ENCODE measurements around the gene ZNF385D.

Gene ZNF385D, protein sequence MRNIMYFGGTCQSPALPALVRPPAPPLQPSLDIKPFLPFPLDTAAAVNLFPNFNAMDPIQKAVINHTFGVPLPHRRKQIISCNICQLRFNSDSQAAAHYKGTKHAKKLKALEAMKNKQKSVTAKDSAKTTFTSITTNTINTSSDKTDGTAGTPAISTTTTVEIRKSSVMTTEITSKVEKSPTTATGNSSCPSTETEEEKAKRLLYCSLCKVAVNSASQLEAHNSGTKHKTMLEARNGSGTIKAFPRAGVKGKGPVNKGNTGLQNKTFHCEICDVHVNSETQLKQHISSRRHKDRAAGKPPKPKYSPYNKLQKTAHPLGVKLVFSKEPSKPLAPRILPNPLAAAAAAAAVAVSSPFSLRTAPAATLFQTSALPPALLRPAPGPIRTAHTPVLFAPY

DNA sequence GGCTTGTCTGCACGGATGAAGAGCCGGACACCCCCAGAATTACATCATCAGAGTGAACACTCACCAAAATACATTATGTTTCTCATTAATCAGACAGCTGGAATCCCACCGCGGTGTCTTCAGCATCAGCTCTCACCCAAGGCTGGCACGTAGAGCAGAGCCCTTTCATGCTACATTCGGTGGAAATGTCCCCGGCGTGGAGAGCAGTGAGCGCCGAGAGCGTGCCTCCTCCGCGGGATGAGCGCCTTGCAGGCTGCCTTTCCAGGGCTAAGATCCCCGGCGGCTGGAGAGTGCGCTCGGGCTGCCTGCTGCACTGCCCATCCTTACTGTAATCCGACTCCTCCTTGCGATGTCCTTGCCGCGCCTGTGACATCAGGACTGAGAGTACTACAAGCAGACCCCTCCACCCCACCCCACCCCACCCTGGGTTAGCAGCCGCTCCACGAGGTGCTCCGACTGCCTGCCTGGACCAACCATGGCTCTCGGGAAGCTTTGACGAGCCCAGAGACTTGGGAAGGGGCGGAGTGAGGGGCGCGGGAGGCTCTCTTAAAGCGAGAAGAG, at the start of gene ZNF385D:
TSS of gene ZNF385D (minus strand) at position 380 of the 561 bp plus-strand sequence. CDS start at position 86, 294 bp downstream.
- DNase-seq = no peak

DNA sequence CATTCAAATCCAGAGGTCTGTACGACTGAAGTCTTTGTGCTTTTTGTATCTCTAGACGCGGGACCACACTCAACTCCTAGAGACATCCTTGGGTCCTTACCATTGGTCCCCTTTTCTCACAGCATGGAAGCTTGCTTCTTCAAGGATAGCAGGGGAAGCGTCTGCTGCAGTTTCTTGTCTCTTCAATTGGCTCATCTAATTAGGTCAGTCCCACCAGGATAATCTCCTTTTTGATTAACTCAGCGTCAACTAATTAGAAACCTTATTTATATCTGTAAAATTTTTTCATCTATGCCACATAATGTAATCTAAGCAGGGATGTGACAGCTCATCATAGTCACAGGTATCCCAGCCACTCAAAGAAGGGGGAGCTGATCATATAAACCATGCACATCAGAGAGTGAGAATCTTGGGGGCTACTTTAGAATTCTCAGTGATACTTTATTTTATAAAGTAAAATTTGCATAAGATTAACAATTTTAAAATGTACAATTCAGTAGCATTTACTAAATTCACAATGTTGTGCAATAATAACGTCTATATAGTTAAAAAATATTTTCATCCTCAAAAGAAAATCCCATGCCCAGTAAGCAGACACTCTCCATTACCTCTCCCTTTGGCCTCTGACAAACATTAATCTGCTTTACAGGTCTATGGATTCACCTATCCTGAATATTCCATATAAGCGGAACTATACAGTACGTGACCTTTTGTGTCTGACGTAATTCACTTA, 47.5 kb upstream of the ZNF385D start:
- DNase-seq = no peak

DNA sequence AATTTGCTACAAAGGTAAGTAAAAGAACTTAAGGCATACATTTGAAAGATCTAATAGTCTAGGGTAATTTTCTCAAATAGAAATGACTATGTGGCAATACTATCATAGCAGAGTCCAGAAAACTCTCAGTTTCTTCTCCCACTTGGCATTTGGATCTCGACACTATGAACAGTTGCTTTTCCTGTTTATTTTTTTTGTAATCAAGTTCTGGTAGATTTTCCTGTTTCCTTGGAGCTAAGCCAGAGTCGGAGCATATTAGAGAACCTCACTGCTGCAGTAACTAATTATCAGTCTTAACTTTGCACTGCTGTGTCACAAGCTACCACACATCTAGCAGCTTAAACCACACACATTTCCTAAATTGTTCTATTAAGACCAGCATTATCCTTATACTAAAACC, 44.9 kb upstream of the ZNF385D start:
- DNase-seq = no peak

DNA sequence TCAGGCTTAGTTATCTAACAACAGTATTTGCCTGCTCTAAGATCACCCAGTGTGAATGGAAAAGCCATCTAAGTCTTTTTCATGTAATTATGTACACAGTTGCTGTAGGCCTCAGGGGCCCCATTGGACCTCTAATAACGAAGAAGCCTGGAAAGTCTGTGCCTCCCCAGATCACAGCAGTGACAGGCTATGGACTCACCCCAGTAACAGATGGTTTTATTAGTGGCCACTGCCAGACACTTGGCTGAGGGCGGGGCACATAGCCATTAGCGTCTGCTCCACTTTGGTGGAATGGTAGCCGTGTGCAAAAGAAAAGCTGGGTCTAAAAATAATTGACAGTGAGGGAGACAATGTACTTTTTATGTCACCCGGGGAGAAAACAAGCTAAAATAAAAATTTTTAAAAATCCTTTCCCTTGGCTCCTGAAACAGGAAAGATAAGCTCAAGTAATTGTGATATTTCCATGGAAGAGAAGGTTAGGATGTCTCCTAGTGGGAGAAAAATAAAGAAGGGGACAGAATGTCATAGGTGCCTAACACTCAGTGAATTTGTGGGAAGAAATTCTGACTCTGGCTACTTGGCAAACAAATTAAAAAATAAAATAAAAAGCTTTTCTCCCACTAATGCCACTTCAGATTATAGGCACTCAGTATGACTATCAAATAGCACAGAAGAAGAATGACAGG, 44.3 kb upstream of the ZNF385D start:
- no peak for DNase-seq

DNA sequence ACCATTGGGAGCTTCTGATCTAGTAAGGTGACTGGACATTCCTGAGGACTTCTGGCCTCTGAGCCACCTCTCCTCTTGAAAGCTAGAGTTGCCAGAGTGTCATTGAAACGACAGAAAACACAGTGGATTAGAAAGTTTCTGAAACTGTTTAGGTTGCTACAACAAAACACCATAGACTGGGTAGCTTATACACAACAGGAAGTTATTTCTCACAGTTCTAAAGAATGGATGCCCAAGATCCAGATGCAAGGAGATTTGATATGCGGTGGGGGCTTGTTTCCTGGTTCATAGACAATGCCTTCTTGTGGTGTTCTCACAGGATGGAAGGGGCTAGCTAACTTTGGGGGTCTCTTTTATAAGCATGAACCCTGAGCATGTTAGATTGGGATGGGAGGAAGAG, 43.3 kb upstream of the ZNF385D start:
- no peak for DNase-seq

DNA sequence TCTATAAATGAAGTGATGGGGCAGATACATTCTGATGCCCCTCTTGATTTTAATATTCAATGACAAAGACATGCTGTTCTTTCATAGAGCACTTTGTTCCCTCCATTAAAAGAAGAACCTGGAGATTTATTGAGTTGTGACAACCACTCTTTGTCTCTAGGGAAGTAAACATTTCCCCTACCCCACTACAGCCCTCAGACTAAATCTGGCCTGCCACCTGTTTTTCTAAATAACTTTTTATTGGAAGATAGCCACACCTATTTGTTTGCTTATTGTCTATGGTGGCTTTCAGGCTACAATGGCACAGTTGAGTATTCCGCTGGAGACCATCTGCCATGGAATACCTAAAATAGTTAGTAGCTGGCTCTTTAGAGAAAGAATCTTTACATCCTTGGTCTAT, 41.2 kb upstream of the ZNF385D start:
- no peak for DNase-seq

DNA sequence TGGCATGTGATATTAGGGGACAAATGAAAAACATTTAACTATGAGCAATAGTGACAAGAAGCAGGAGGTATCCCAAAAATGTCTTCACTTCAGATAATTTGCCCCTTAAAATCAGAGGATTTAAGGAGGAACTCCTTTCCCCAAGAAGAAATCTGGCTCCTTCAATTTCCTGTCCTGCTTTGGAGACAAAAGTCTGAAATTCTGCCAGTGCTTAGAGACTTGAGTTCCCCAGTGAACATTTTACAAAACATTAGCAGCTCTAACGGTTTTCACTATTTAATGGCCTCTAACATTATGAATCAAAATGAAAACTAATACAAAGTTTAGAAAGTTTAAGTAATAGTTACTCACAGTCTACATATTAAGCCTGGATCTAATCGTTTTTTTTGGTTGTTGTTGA, 40.3 kb upstream of the ZNF385D start:
- DNase-seq = no peak

DNA sequence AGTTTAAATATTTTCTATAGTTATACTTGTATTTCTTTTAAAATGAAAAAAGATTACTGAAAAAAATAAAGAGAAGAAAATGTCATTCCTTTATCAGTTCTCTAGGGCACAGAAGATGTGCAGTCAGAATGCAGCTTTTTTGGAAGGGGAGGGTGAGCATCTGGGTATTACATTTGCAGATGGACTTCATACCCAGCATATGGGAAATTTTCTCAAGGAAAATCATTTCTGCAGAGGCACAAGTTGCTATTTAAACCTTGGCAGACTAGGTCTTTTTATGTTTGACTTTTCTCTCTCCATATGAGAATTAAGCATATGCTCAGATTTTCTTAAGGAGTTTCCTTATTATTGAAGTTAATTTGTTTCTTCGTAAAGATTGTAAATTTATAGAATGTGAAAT, 39.5 kb upstream of the ZNF385D start:
- no peak for DNase-seq

DNA sequence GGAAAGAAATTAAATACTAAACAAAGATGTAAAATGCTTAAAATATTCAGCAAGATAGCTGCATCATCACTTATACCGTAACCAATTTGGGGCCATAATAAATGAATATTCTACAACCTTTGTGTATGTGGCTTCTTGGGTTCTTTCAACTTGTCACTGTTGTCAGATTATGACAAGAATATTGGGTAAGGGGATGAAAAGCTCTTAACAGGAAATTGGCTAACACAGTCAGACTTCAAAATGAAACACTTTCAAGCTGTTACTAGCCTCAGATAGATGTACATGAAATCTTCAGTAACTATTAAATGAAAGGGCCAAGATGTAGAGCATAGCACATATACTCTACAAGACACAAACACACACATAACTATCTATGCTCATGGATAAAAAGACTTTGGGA, 38.7 kb upstream of the ZNF385D start:
- DNase-seq = no peak

DNA sequence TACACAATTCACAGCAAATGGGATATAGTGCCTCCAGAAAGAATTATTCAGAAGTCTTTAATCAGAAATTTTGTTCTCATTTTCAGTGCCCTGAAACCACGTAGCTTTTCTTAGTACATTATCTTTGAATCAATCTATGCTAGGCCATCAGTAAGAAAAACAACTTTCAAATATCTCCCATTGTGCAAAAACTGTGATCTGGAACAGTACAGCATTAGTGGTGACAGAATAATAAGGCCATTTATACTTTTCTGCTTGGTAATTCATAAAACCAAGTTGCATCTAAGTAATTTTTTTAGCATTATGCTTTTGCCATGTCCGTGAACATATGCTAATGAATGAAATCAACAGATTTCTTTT, 35.4 kb upstream of the ZNF385D start:
- no peak for DNase-seq

DNA sequence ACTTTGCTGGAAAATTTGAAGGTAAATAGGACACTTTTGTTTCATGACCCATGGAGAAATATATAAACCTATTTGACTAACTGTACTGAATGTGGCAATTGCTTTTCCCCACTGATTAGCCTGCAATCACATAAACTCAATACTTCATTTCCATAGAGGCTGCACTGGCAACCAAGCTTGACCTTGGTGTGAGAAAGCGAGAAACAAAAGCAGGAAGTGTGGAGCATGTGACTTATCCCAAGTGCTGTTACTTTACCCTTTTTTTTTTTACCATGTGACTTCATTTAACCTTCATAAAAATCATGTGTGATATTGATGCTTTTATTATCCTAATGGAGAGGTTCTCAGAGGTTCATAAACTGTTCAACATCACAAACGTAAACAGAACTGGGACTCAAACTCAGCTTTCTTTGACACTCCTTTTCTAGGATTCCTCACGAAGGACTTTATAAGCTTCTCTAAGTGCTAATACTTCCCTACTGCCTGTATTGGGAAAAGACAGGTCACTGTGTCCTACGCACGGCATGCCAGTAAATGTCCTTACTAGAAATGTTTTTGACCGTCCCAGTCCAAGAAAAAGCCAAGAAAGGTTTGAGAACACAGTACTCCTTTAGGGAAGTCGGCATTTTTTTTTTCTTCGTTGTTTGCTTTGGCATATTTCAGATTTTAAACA, 34.9 kb upstream of the ZNF385D start:
- DNase-seq = no peak

DNA sequence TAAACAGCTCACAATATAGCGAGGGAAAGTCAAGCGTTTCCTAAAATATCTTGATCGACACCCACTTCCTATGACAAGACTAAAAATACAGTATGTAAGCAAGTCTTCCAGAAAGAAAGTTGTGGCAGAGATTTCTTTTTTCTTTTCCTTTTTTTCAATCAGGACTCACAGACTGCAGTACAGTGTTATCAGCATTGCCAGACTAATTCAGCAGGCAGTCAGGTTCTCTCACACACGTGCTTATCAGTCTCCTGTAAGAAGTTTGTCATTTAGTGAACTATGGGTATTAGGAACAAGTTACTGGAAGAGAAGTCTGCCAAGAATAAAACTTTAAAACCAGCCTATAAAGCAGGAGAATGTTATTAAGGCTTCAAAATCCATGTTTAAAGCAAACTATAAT, 32.8 kb upstream of the ZNF385D start:
- no peak for DNase-seq

DNA sequence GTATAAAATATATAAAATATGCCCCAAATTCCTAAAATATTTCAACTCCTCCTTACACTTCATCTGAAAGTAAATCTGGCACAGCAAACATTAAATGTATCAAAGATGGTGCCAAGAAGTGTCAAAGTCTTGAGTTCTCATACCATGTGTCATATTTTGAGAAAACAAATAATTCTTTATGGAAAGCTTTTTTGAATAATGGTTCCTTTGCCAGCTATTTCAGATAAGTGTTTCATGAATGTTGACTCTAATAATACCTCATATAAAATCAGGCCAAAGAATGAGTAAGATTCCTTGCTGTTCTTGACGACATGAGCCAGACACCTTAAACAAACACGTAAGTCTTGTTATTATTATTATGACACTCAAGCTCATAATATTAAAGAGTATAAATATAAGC, 30.3 kb upstream of the ZNF385D start:
- no peak for DNase-seq

DNA sequence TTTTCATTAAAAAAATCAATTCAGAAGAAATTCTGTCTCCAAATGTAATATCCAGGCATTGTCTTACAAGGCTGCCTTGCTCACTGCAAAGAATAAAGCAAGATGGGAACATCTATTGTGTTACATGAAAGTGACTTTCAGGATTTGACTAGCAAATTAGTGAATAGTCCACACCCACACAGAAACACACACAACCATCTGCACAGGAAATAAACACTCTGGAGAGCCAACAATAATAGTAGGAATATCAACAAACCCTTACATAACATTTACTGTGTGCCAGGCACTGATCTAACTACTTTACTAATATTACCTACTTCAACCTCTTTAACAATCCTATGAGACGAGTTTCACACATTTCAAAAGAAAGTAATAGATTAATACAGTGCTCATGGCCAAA, 28.9 kb upstream of the ZNF385D start:
- DNase-seq = no peak

DNA sequence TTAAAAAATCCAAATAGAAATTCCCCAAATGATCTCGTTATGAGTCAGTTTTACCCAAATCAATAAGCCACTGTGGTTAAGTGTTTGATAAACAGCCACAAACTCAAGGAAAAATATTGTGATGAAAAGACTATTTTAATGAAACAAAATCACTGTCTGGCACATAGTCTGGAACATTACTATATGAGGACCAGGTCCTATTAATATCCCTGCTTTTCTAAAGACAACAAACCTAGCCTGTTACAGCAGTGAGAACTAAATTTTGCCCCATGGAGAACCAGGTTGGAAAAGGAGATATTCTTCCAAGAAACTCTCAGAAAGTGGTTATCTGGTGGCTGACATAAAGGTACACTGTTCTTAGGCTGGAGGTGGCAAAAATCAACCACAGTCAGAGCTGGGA, 27.7 kb upstream of the ZNF385D start:
- DNase-seq = no peak

DNA sequence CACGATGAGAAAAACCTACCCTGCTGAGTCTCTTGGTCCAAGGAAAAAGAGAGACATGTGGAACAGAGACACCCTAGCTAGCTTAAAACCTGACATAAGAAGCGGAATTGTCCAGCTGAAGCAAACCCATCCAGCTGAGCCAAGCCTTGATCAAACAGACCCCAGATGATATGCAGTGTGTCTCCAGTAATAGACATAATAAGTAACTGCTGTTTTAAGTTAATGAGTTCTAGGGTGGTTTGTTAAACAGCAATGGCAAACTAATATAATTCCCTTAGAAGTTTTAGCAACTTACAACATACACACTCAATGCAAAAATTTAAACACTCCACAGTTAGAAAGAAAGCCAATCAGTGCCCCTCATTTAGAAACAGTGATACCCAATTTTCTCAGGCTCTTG, 26.8 kb upstream of the ZNF385D start:
- DNase-seq = no peak

DNA sequence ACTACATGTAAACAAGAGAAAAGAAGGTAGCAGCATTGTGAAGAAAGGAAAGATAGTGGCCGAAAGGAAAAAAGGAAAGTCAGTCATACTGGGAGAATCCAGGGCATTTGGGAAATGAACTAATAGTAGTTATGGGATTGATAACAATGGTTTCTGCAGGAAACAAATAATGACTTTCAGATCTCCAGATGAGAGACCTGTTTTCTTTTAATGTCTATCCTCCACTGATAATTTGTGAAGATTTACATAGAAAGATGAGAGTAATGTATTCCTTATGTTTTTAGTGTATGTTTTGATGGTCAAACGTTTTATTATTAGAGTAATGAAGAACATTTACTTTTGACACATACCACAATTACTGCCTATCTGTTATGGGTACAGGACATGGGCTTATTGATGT, 15.0 kb upstream of the ZNF385D start:
- DNase-seq = no peak

DNA sequence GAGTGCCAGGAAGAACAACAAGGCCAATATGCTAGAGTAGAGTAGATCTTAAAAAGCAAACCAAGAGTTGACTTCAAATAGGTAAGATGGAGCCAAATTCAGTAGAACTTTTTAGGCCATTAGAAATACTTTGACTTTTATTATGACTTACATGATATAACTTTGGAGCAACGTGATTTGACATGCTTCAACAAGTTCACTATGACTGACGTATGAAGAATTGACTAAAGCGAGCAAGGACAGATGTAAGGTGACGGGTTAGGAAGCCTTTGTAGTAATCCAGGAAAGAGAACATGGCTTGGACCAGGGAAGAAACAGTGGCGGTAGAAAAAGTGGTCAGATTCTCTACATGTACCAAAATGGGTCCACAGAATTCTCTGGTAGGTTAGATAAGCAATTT, 4.9 kb upstream of the ZNF385D start:
- no peak for DNase-seq

DNA sequence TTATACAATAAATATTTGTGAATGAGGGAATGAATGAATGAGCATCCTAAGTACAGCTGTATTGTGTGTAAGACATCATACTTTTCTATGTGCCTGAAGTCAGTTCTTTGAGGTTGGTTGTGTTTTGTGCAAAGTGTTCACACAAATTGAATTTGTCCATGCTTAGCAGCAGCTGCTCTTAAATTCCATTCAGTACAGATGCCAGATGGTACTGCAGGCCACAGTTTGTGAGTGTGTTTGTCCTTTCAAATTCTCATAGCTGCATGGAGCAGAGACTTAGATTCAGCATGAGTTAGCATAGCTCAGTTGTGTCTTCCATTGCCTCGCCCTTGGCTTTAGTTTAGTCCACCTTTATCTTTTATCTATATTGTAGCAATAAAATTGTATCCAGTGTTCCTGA, 3.8 kb upstream of the ZNF385D start:
- no peak for DNase-seq

DNA sequence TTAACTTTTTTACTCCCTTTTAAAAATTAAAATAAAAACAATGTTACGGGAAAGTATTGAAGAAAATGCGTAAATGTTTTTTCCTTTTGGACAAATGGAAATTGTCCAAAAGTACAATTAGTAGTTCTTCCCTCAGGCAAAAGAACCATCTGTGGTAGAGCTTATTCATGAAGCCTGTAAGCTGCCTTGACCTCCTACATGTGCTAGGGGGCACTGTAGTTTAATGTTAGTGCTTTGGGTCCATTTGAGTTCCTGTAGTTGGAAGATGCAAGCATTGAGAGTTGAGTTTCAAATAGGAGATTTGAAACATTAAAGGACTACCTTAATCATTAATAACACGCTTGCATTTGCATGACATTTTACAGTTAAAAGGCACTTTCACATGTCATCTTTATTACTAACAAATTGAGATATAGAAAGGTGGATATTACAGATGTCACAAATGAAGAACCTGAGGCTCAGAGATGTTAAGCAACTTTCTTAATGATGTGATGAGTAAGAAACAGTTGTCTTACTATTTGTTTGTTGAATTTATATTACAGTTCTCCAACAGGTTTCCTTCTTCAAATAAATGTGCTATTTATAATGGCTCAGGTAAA, 1.8 kb upstream of the ZNF385D start:
- DNase-seq = peak in 2 of 3 donors; percentile 0 to 3

DNA sequence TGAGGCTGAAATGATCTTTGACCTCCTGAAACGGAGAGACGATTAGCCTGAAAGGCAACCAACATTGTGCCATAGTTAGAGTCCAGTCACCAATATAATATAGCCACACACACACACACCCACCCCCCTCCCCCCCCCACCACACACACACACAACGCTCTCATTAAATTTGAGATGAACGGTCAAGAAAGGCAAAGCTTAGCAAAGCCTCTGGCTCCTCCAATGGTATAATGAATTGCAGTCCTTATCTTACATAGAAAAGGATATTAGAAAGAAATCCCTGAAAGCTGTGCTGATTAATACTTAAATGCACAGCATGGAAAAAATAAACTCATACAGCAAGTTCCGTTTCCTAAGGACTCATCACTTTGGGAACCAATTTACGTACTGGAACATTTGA, 876 bp upstream of the ZNF385D start:
- no peak for DNase-seq

DNA sequence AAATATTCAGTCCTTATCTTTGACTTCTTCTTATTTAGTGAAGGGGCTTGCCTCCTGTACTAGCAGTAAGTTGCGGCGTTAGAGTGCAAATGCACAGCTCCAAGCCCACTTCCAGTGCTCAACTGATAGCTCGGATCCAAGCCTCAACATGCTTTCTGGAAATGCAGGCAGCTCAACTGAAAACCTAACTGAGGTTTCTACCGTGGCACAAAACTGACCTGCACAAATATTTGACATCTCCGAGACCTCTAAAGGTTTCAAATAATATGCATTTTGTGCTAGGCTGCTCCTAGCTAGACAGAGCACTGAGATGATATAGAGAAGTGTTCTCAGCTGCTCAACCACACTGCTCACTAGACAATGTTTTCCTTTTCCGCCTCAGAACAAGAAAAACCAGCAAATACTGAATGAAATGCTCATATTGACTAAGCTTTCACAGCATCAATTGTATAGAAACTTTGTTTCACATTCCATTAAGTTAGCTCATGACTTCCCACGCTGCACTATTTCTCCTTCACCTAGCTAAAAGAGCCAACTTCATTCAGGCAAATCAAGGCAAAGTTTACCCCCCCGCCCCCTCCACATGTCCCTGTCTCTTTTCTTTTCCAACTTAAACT, 822 bp downstream of the ZNF385D start:
- no peak for DNase-seq

All from suppressor macrophage treated with lipopolysaccharide for 1 hour (primary cell).